ENCODE measurements around the gene GALNT7.
"Not testable (repeated sequence)": the region's sequence is repeated elsewhere in the genome, so short reads cannot be mapped to it uniquely, and the experiment has no call there.

The GALNT7 gene

GRCh38 chr4:173181848-173182247 lies 13.2 kb downstream of the GALNT7 start:
- H3K36me3 ChIP-seq: peaks cover 0 to 26% (median 20%) of the 10 kb centered on the region in 11 experiments; a peak in 15 of 22 replicates
- H3K9ac ChIP-seq: no peak overlapping the region
- peaks cover 27 to 63% (median 40%) of the 10 kb centered on the region in 10 experiments for H3K4me1 ChIP-seq
- peaks cover 0 to 70% (median 36%) of the 10 kb centered on the region in 11 experiments; a peak in 18 of 22 replicates for H4K20me1 ChIP-seq
- H3K4me3 ChIP-seq: no peak overlapping the region
- H3K27me3 ChIP-seq: no peaks in the 10 kb centered on the region
- peak overlapping the region in 3 of 11 experiments; percentile 14 to 35 (median 25); a peak in 2 of 22 replicates for H3K27ac ChIP-seq
- H3K4me2 ChIP-seq: peak overlapping the region in 1 of 11 experiments; percentile 37; a peak in 2 of 22 replicates
- no peak for TF ChIP-seq Cebpa-rat (IDR thresholded peaks at IDR 0.05)
- H3K9me3 ChIP-seq (replicated peaks in 1 of 11): peaks cover 9 to 26% (median 21%) of the 10 kb centered on the region in 11 experiments; a peak in 21 of 22 replicates

DNA sequence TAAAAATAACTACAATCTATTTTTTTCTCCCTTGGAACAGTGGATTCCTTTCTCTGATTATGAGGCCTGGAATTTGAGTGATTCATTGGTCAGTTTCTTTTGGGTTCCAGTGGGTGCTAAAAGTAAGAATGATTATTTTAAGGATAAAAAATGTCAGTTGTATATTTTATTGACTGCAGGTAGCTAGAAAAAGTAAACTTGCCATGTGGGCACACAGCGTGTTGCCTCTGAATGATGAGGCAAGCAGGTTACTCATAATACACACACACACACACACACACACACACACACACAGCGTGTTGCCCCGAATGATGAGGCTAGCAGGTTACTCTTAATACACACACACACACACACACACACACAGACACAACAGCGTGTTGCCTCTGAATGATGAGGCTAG lies 13.8 kb downstream of the GALNT7 start:
- H3K4me2 ChIP-seq: no peak overlapping the region

DNA sequence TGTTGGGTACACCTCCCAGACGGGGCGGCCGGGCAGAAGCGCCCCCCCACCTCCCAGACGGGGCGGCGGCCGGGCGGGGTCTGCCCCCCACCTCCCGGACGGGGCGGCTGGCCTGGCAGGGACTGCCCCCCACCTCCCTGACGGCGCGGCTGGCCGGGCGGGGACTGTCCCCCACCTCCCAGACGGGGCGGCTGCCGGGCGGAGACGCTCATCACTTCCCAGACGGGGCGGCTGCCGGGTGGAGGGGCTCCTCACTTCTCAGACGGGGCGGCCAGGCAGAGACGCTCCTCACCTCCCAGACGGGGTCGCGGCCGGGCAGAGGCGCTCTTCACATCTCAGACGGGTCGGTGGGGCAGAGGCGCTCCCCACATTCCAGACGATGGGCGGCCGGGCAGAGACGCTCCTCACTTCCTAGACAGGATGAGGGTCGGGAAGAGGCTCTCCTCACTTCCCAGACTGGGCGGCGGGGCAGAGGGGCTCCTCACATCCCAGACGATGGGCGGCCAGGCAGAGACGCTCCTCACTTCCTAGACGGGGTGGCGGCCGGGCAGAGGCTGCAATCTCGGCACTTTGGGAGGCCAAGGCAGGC lies 15.1 kb downstream of the GALNT7 start:
- peaks cover 0 to 41% (median 25%) of the 10 kb centered on the region in 11 experiments; a peak in 17 of 22 replicates for H3K36me3 ChIP-seq
- H3K27me3 ChIP-seq, H3K4me2 ChIP-seq, H3K4me3 ChIP-seq, H3K9ac ChIP-seq: not testable (repeated sequence)
- H3K4me1 ChIP-seq: peaks cover 19 to 55% (median 32%) of the 10 kb centered on the region in 10 experiments
- H3K27ac ChIP-seq: peak overlapping the region in 2 of 11 experiments; percentile 84 to 89; a peak in 2 of 22 replicates
- H4K20me1 ChIP-seq: peaks cover 0 to 70% (median 23%) of the 10 kb centered on the region in 11 experiments; a peak in 15 of 22 replicates
- peaks cover 9 to 31% (median 23%) of the 10 kb centered on the region in 11 experiments; a peak in 21 of 22 replicates for H3K9me3 ChIP-seq (replicated peaks in 1 of 11)

More for the DNA sequence above, 13.8 kb downstream of the GALNT7 start:
- peaks cover 0 to 70% (median 31%) of the 10 kb centered on the region in 11 experiments; a peak in 18 of 22 replicates for H4K20me1 ChIP-seq
- H3K4me3 ChIP-seq: no peak overlapping the region
- no peak for TF ChIP-seq Cebpa-rat (IDR thresholded peaks at IDR 0.05)
- H3K27ac ChIP-seq: no peak overlapping the region
- H3K9ac ChIP-seq: no peak overlapping the region
- H3K27me3 ChIP-seq: no peaks in the 10 kb centered on the region
- peaks cover 0 to 27% (median 20%) of the 10 kb centered on the region in 11 experiments; a peak in 15 of 22 replicates for H3K36me3 ChIP-seq
- H3K9me3 ChIP-seq (replicated peaks in 1 of 11): peaks cover 9 to 26% (median 21%) of the 10 kb centered on the region in 11 experiments; a peak in 21 of 22 replicates
- peaks cover 22 to 65% (median 35%) of the 10 kb centered on the region in 10 experiments for H3K4me1 ChIP-seq

GRCh38 chr4:173185847-173186510 lies 17.4 kb downstream of the GALNT7 start:
- Histone ChIP-seq H3K9ac (peak overlapping the region in 8 of 11 experiments; percentile 9 to 69 (median 59); a peak in 15 of 22 replicates), H3K9me3 (replicated peaks in 1 of 11) (peaks cover 9 to 31% (median 21%) of the 10 kb centered on the region in 11 experiments; a peak in 21 of 22 replicates), H3K4me1 (peaks cover 19 to 39% (median 25%) of the 10 kb centered on the region in 10 experiments), H3K4me2 (peak overlapping the region; percentile 62 to 87 (median 67)), H3K27me3 (no peaks in the 10 kb centered on the region), H3K36me3 (peaks cover 0 to 49% (median 29%) of the 10 kb centered on the region in 11 experiments; a peak in 17 of 22 replicates), H3K4me3 (peak overlapping the region in 3 of 10 experiments; percentile 1 to 30 (median 25); a peak in 5 of 20 replicates), H3K27ac (peak overlapping the region; percentile 40 to 89 (median 60); a peak in 21 of 22 replicates), H4K20me1 (peaks cover 0 to 72% (median 26%) of the 10 kb centered on the region in 11 experiments; a peak in 15 of 22 replicates)
- TF ChIP-seq Cebpa-rat (IDR thresholded peaks at IDR 0.05): peak in 2 of 11 experiments; percentile 14 to 27; a peak in 1 of 22 replicates

- Histone ChIP-seq H3K4me2 (no peak overlapping the region), H3K27ac (peak overlapping the region in 3 of 11 experiments; percentile 84 to 89 (median 87); a peak in 5 of 22 replicates), H3K4me1 (peaks cover 24 to 42% (median 31%) of the 10 kb centered on the region in 10 experiments), H3K36me3 (peaks cover 0 to 43% (median 23%) of the 10 kb centered on the region in 11 experiments; a peak in 17 of 22 replicates), H3K4me3 (no peak overlapping the region), H3K9ac (no peak overlapping the region), H3K9me3 (replicated peaks in 1 of 11) (peaks cover 9 to 28% (median 17%) of the 10 kb centered on the region in 11 experiments; a peak in 21 of 22 replicates), H4K20me1 (peaks cover 4 to 80% (median 33%) of the 10 kb centered on the region in 11 experiments; a peak in 20 of 22 replicates), H3K27me3 (no peaks in the 10 kb centered on the region)
- TF ChIP-seq Cebpa-rat (IDR thresholded peaks at IDR 0.05): no peak
Measured at GRCh38 chr4:173187732-173188131, 19.1 kb downstream of the GALNT7 start.

DNA sequence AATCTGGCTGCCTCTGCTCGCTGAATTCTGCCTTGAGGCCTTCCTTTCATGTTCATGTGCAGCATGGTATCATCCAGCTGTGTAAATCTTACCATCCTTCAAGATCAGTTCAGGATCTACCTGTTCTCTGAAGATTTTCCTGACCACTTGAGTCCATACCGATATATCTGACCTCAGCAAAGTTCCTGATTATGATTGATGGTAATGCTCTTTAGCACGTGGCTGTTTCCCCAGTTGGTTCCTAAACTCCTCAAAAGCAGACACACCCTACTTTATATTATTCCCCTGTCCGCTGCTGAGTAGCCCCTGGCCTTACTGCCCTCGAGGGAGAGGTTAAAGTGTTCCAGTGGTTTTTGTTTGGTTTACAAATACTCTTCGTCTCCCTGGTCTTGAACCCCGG lies 20.0 kb downstream of the GALNT7 start:
- Histone ChIP-seq H3K4me1 (peaks cover 24 to 46% (median 34%) of the 10 kb centered on the region in 10 experiments), H3K27me3 (no peaks in the 10 kb centered on the region), H4K20me1 (peaks cover 5 to 89% (median 42%) of the 10 kb centered on the region in 11 experiments; a peak in 20 of 22 replicates), H3K4me2 (no peak overlapping the region), H3K27ac (peak overlapping the region in 3 of 11 experiments; percentile 84 to 89 (median 87); a peak in 4 of 22 replicates), H3K9me3 (replicated peaks in 1 of 11) (peaks cover 3 to 19% (median 8%) of the 10 kb centered on the region in 11 experiments; a peak in 20 of 22 replicates), H3K9ac (no peak overlapping the region), H3K4me3 (no peak overlapping the region), H3K36me3 (peaks cover 0 to 34% (median 15%) of the 10 kb centered on the region in 11 experiments; a peak in 17 of 22 replicates)
- no peak for TF ChIP-seq Cebpa-rat (IDR thresholded peaks at IDR 0.05)

GRCh38 chr4:173189117-173189693 lies 20.6 kb downstream of the GALNT7 start:
- H3K4me3 ChIP-seq: no peak overlapping the region
- H3K9ac ChIP-seq: no peak overlapping the region
- no peak overlapping the region for H3K4me2 ChIP-seq
- H3K27me3 ChIP-seq: no peaks in the 10 kb centered on the region
- H3K27ac ChIP-seq: peak overlapping the region in 1 of 11 experiments; percentile 89; a peak in 1 of 22 replicates
- peaks cover 0 to 30% (median 14%) of the 10 kb centered on the region in 11 experiments; a peak in 16 of 22 replicates for H3K36me3 ChIP-seq
- peaks cover 26 to 50% (median 37%) of the 10 kb centered on the region in 10 experiments for H3K4me1 ChIP-seq
- H4K20me1 ChIP-seq: peaks cover 5 to 94% (median 46%) of the 10 kb centered on the region in 11 experiments; a peak in 20 of 22 replicates
- H3K9me3 ChIP-seq (replicated peaks in 1 of 11): peaks cover 0 to 14% (median 2%) of the 10 kb centered on the region in 11 experiments; a peak in 15 of 22 replicates
- TF ChIP-seq Cebpa-rat (IDR thresholded peaks at IDR 0.05): no peak

GRCh38 chr4:173191623-173192041 lies 23.0 kb downstream of the GALNT7 start:
- no peak for TF ChIP-seq Cebpa-rat (IDR thresholded peaks at IDR 0.05)
- H3K9ac ChIP-seq: no peak overlapping the region
- H3K4me1 ChIP-seq: peaks cover 18 to 40% (median 32%) of the 10 kb centered on the region in 10 experiments
- no peaks in the 10 kb centered on the region for H3K27me3 ChIP-seq
- no peak overlapping the region for H3K4me3 ChIP-seq
- H3K36me3 ChIP-seq: peaks cover 0 to 39% (median 20%) of the 10 kb centered on the region in 11 experiments; a peak in 14 of 22 replicates
- H4K20me1 ChIP-seq: peaks cover 5 to 98% (median 67%) of the 10 kb centered on the region in 11 experiments; a peak in 20 of 22 replicates
- peaks cover 0 to 12% (median 0%) of the 10 kb centered on the region in 11 experiments; a peak in 6 of 22 replicates for H3K9me3 ChIP-seq (replicated peaks in 1 of 11)
- peak overlapping the region in 2 of 11 experiments; percentile 6 to 38; a peak in 3 of 22 replicates for H3K4me2 ChIP-seq
- 0 out of 22 replicates have a peak overlapping the region, but pooled peaks of 2 of the 11 experiments have one; percentile 22 to 24 for H3K27ac ChIP-seq
